GM10847 (cell line): ENCODE measurements around the gene LRFN4.

Experiments used
- POLR2A ChIP-seq: IDR thresholded peaks from 2 replicates; pipeline ENCODE4 v1.6.1; 2011; ENCODE audit not compliant: insufficient read length; ENCODE audit errors: extremely low read depth

Gene LRFN4

DNA sequence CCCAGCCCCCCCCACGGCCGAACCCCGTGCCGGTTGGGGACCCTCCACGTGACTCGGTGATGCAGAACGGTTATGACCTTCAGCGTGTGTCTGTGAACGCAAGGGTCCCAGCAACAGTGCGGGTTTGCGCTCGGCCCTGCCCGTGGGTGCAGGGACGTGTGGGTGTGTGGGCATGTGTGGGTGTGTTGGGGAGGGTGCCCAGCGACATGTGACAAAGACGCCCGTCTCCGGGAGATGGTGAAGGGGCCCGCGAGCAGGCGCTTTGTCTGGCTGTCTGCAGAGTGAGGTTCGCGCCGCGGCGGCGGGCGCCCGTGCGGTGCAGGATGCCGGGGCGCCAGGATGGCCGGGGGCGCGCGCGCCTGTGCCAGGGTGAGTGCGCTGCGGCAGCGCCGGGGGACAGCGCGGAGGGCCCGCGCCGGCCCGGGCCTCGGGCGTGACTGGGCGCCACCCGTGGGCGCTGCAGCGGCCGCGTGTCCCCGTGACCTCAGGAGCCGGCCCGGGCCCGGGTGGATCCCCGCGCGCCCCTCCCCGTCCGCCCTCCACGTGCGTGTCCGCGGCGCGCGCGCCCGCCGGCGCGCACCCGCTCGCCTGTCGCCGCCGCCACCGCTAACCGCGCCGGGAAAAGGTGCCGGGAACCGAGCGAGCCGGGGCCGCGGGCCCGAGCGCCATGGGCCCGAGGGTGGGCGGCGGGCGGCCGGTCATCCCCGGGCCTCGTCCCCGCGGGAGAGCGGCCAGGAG, at the start of gene LRFN4:
Gene LRFN4, plus strand, starts transcription at position 569 of the 738 bp plus-strand sequence. CDS start 681 bp downstream, outside the sequence.
- peak; percentile 9 for TF ChIP-seq POLR2A

GRCh38 chr11:66809592-66809991, 47.3 kb upstream of the LRFN4 start:
- TF ChIP-seq POLR2A: no peak

DNA sequence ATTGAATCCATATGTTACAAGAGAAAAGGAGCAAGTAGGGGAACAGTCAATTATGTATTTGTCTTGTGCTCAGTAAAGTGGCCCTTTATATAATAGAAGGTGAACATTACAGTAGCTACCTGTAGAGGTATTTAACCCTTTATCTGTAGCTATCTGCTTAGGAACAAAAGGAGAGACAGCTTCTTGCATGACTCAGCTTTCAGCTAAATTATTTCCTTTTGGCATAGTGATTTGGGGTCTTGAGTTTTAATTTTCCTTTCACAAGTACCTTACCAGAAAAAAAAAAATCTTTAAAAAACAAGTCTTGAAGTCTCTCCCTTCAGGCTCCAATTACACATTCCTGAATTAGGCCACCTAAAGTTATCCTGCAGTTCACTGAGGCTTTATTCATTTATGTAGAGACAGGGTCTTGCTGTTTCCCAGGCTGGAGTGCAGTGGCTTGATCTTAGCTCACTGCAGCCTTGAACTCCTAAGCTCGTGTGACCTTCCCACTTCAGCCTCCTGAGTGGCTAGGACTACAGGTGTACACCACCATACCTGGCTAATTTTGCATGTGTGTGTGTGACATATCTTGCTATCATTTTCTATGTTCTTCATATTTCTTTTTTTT, 46.2 kb upstream of the LRFN4 start:
- TF ChIP-seq POLR2A: no peak

DNA sequence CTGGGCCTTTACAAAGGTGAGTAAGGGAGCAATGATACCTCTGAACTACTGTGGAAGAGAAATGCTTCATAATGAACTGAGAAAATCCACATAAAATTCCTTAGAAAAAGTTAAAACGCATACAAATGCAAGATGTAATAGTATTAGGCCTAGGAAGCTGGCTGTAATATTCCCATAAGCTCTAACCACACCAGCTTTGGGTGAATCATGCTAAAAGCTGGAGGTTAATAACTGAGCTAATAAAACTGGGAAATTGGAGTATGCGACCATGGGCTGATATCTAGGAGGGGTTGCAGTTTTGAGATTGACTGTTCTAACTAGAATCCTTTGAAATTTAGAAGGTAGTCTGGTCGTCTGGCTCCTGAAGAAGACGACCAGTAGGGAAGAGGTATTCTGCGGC, 42.2 kb upstream of the LRFN4 start:
- TF ChIP-seq POLR2A: no peak

DNA sequence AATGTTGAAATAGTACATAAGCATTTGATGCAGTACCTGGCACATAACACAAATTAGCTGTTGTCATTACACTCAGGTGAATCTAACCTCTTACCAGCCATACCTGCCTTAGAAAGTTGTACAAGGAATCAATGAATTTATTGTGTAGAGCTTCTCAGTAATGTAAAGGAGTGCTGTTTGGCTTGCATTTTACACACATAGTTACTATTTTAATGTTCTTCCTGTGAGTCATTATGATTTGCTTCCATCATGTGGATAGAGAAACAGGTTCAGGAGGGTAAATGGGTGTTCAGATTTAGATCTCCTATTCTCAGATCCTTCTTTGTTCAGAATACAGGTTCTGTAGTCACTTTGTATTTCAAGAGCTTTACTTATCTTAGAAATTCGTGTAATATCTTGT, 41.2 kb upstream of the LRFN4 start:
- no peak for TF ChIP-seq POLR2A

- TF ChIP-seq POLR2A: no peak
Measured at GRCh38 chr11:66818231-66818955, 38.5 kb upstream of the LRFN4 start.

- TF ChIP-seq POLR2A: no peak
Measured at GRCh38 chr11:66820381-66820780, 36.5 kb upstream of the LRFN4 start.

- no peak for TF ChIP-seq POLR2A
Measured at GRCh38 chr11:66820901-66821300, 36.0 kb upstream of the LRFN4 start.

GRCh38 chr11:66823700-66824099, 33.2 kb upstream of the LRFN4 start:
- no peak for TF ChIP-seq POLR2A

DNA sequence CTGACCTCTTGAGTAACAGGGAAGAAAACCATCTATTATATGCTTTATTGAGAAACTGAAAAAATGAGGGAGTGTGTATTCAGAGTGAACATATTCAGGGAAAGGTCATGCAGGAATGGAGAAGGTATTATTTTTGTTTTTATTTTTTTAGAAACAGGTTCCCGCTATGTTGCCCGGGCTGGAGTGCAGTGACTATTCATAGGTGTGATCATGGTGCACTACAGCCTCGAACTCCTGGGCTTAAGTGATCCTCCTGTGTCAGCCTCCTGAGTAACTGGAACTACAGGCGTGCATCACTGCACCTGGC, 22.4 kb upstream of the LRFN4 start:
- TF ChIP-seq POLR2A: no peak

GRCh38 chr11:66834943-66835342, 21.9 kb upstream of the LRFN4 start:
- no peak for TF ChIP-seq POLR2A

GRCh38 chr11:66835768-66836405, 21.0 kb upstream of the LRFN4 start:
- TF ChIP-seq POLR2A: no peak

GRCh38 chr11:66840317-66841091, 16.4 kb upstream of the LRFN4 start:
- TF ChIP-seq POLR2A: no peak

GRCh38 chr11:66841861-66842260, 15.0 kb upstream of the LRFN4 start:
- TF ChIP-seq POLR2A: no peak

DNA sequence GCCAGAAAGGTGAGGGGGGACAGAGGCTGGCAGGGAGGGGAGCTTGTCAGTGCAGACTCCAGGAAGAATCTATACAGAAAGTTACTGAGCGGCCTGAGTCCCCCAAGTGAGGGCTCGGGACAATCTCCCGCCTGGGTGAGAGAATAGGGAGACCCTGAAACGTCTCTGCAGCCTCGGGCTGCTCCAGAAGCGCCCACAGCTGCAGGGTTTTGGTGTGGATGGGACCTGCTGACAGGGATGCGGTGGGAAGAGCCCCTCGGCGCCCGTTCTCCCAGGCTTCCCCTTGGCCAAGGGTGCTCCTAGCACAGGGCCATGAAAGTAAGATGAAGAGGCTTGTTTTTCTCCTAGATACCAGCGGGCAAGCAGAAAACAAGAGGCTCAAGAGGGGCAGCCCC, 14.4 kb upstream of the LRFN4 start:
- no peak for TF ChIP-seq POLR2A

DNA sequence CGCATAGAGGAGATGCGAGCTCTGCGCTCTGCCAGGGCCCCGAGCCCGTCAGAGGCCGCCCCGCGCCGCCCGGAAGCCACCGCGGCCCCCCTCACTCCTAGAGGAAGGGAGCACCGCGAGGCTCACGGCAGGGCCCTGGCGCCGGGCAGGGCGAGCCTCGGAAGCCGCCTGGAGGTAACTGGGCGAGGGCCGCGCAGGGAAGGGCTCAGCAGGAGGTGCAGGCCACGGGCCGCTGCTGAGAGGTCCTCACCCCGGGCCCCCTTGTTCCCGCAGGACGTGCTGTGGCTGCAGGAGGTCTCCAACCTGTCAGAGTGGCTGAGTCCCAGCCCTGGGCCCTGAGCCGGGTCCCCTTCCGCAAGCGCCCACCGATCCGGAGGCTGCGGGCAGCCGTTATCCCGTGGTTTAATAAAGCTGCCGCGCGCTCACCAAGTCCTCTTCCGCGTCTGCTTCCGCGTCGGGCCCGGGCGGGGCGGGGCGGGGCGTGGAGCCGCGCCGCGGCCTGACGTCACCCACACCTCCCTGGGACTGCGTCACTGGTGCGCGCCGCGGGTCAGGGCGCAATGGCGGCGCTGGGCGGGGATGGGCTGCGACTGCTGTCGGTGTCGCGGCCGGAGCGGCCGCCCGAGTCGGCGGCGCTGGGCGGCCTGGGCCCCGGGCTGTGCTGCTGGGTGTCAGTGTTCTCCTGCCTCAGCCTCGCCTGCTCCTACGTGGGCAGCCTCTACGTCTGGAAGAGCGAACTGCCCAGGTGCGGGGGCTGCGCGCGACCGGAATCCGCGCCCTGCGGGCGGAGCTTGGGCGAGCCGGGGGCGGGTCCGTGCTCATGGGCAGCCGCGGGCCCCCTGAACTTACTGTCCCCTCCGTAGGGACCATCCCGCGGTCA, 13.7 kb upstream of the LRFN4 start, which contains the start of gene RCE1:
Gene RCE1, plus strand, starts transcription at position 546 of the 880 bp plus-strand sequence. Its CDS starts 15 bp downstream, at position 561.
- peak; percentile 93 for TF ChIP-seq POLR2A
